ENCODE data around the gene TRIP13. TPM values are rescaled to one million over a fixed set of nuclear protein-coding genes. Genes with fewer than 3 reads are reported as not detected.

TRIP13 gene
- total and polyA plus RNA-seq, 2 experiments from 2014 or later: 42.5 to 44.8 TPM

GRCh38 chr5:870956-871355 lies 21.7 kb upstream of the TRIP13 start (continued):
- TF ChIP-seq ZNF462 (CRISPR knock-in tag; IDR thresholded peaks at IDR 0.05) (no peak), NANOG (IDR thresholded peaks at IDR 0.05; ENCODE audit: borderline replicate concordance) (no peak), STAT1 (IDR thresholded peaks at IDR 0.05; ENCODE audit: unreplicated experiment) (no peak), JUNB (IDR thresholded peaks at IDR 0.05; ENCODE audit: unreplicated experiment) (no peak)

GRCh38 chr5:871596-872298 lies 20.9 kb upstream of the TRIP13 start:
- H2AFZ ChIP-seq: no peak overlapping the region
- H3K9me2 ChIP-seq (ENCODE audit: insufficient read depth): no peaks in the 10 kb centered on the region
- H3K27me3 ChIP-seq (ENCODE audit: insufficient read depth): no peaks in the 10 kb centered on the region
- no peak overlapping the region for H3K4me2 ChIP-seq
- H3K79me2 ChIP-seq (replicated peaks; ENCODE audit: insufficient read depth): peaks cover 15% of the 10 kb centered on the region
- no peak for ATAC-seq
- H3K27ac ChIP-seq (ENCODE audit: low read depth): no peak overlapping the region
- no peak overlapping the region for H3K4me3 ChIP-seq
- no peaks in the 10 kb centered on the region for H3K4me1 ChIP-seq (ENCODE audit: insufficient read depth)
- H3K36me3 Mint-ChIP-seq (ENCODE audit: low read depth): peaks cover 89% of the 10 kb centered on the region
- H3K36me3 ChIP-seq (ENCODE audit: insufficient read depth): peaks cover 45% of the 10 kb centered on the region
- 0 out of 2 replicates have a peak, but pooled peaks cover 4% of the 10 kb centered on the region for H3F3A ChIP-seq (replicated peaks; ENCODE audit: low read depth)
- H3K9me3 Mint-ChIP-seq: no peaks in the 10 kb centered on the region
- H3K27ac Mint-ChIP-seq: no peak overlapping the region
- peaks cover 23% of the 10 kb centered on the region for H4K20me1 ChIP-seq (replicated peaks; ENCODE audit: insufficient read depth)
- H3K27me3 Mint-ChIP-seq (ENCODE audit: insufficient read depth, low read depth, poor library complexity): peaks cover 2% of the 10 kb centered on the region
- DNase-seq (ENCODE audit: low spot score): no peak
- H3K4me3 Mint-ChIP-seq: no peak overlapping the region
- H3K4me1 Mint-ChIP-seq: no peaks in the 10 kb centered on the region
- TF ChIP-seq STAT1 (IDR thresholded peaks at IDR 0.05; ENCODE audit: unreplicated experiment): no peak
- no peak for TF ChIP-seq NANOG (IDR thresholded peaks at IDR 0.05; ENCODE audit: borderline replicate concordance)
- TF ChIP-seq CTCF (conservative IDR thresholded peaks at IDR 0.05; ENCODE audit: low read depth in 2 of 2): no peak
- TF ChIP-seq ZNF462 (CRISPR knock-in tag; IDR thresholded peaks at IDR 0.05): no peak
- no peak for TF ChIP-seq CREB1 (CRISPR knock-in tag; IDR thresholded peaks at IDR 0.05; ENCODE audit: low read depth)
- no peak for TF ChIP-seq ZNF331 (CRISPR knock-in tag; IDR thresholded peaks at IDR 0.05; ENCODE audit: low read depth)
